ENCODE results near the gene INSIG1. TPM values are rescaled to one million over a fixed set of nuclear protein-coding genes. Genes with fewer than 3 reads are reported as not detected.

INSIG1 gene
- total and polyA plus RNA-seq, 2 of the 4 experiments (the other 2 are of a cell fraction) = 19.0 to 26.0 TPM

DNA sequence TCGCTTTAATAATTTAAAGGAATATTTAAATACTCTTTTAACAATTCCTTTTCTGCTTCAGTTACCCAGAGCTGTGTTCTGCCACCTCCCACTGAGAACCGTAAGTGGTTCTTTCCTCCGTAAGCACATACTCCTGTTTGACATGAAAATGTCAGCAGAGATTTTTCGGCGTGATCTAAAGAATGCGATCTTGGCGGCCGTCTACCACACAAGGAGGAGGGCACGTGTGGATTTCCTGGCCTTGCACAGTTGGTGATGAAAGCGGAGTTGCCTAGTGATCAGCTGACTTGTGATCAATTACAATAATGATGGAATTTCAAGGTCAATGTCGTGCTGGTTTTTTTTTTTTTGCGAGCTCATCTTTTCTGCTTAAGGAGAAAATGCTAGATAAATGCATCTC is 35.6 kb upstream of the INSIG1 start:
- Histone ChIP-seq H3K56ac (ENCODE audit: extremely low read depth, insufficient read depth, low read length) (no peak overlapping the region), H2AK9ac (replicated peaks; ENCODE audit: low read depth, low read length, poor library complexity) (no peak overlapping the region), H3K4me1 (ENCODE audit: control insufficient read depth, insufficient read depth, low read length) (no peaks in the 10 kb centered on the region), H3K14ac (replicated peaks; ENCODE audit: low read depth, low read length) (no peak overlapping the region), H2BK15ac (ENCODE audit: low read depth, low read length) (no peak overlapping the region), H2BK5ac (ENCODE audit: low read depth, low read length, poor library complexity, severe bottlenecking) (no peak overlapping the region), H3K79me1 (ENCODE audit: low read depth in 1 of 2, low read length in 2 of 2) (no peaks in the 10 kb centered on the region), H2AFZ (replicated peaks; ENCODE audit: low read length, poor library complexity) (peak overlapping the region; percentile 13), H3K18ac (ENCODE audit: low read depth, low read length) (no peak overlapping the region), H3K27ac (ENCODE audit: insufficient read depth, low read length) (no peak overlapping the region), H3K9me3 (ENCODE audit: control insufficient read depth, insufficient read depth, low read length) (no peaks in the 10 kb centered on the region), H2AK5ac (ENCODE audit: low read depth, low read length) (no peak overlapping the region), H3K4ac (ENCODE audit: low read depth, low read length) (no peak overlapping the region), H2BK20ac (ENCODE audit: low read depth, low read length) (0 out of 2 replicates have a peak overlapping the region, but pooled peaks have one; percentile 52), H2BK120ac (ENCODE audit: low read depth, low read length) (no peak overlapping the region), H3K4me2 (ENCODE audit: low read depth, low read length) (no peak overlapping the region), H4K20me1 (ENCODE audit: insufficient read depth, low read length) (no peaks in the 10 kb centered on the region), H3K23ac (ENCODE audit: low read depth, low read length) (no peak overlapping the region), H4K91ac (ENCODE audit: insufficient read depth, low read depth, low read length) (no peak overlapping the region), H3K9ac (ENCODE audit: low read depth, low read length) (no peak overlapping the region), H3K4me3 (ENCODE audit: insufficient read depth, low read depth, low read length) (no peak overlapping the region), H3K36me3 (ENCODE audit: control insufficient read depth, insufficient read depth, low read length) (no peaks in the 10 kb centered on the region), H3K9me1 (ENCODE audit: insufficient read depth, low read length) (peaks cover 7% of the 10 kb centered on the region; the same call in 1 of the 2 replicates), H4K5ac (ENCODE audit: low read depth, low read length) (no peak overlapping the region), H4K8ac (ENCODE audit: low read depth in 2 of 2, low read length in 2 of 2) (no peak overlapping the region), H3K27me3 (ENCODE audit: control insufficient read depth, insufficient read depth, low read length) (peaks cover 3% of the 10 kb centered on the region; the same call in 1 of the 2 replicates)
- in situ Hi-C loops (cut with MboI; ENCODE audit: low sequenced_read_pairs) (no loop called here), intact Hi-C loops (cut with micrococcal nuclease) (no loop called here), dilution Hi-C loops (cut with HindIII; ENCODE audit: low sequenced_read_pairs, unreplicated experiment) (no loop called here)
- ChIA-PET POLR2A (ENCODE audit: unreplicated experiment) (no interaction called here), CTCF (no interaction called here)
- TF ChIP-seq MAZ (IDR thresholded peaks at IDR 0.05; ENCODE audit: borderline replicate concordance, low read depth, low read length) = no peak
- TF ChIP-seq, protein P1, sequence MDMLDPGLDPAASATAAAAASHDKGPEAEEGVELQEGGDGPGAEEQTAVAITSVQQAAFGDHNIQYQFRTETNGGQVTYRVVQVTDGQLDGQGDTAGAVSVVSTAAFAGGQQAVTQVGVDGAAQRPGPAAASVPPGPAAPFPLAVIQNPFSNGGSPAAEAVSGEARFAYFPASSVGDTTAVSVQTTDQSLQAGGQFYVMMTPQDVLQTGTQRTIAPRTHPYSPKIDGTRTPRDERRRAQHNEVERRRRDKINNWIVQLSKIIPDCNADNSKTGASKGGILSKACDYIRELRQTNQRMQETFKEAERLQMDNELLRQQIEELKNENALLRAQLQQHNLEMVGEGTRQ (IDR thresholded peaks at IDR 0.05; ENCODE audit: low read depth, low read length) = no peak
- no peak for TF ChIP-seq RCOR1 (IDR thresholded peaks at IDR 0.05; ENCODE audit: insufficient replicate concordance, low read length)
- no peak for TF ChIP-seq BHLHE40 (IDR thresholded peaks at IDR 0.05; ENCODE audit: low read depth, low read length)
- no peak for TF ChIP-seq MAFK (IDR thresholded peaks at IDR 0.05; ENCODE audit: low read depth, low read length)
- TF ChIP-seq MXI1 (IDR thresholded peaks at IDR 0.05; ENCODE audit: borderline replicate concordance, low read depth, low read length) = no peak
- TF ChIP-seq POLR2A (IDR thresholded peaks at IDR 0.05; ENCODE audit: low read depth, low read length) = no peak
- ATAC-seq (ENCODE audit: low read depth) = no peak
- DNase-seq = no peak
- 33% methylated on average over 6 of the region's 12 CpGs; no CpG with 5 or more reads in 1 of the 2 experiments for WGBS, 2 experiments (ENCODE audit: extremely low coverage in 2 of 2, insufficient read length in 1 of 2)
- no TSS peak for BruUV-seq (replicated peaks)

Measured in IMR-90 (cell line).